Activated CD8-positive, alpha-beta memory T cell treated with anti-CD3 and anti-CD28 coated beads, Interleukin-2, amount 10 ng/mL, durations not matched to agents 7 days and 5 days (primary cell): ENCODE measurements around the gene SLC12A5. TPM values are rescaled to one million over a fixed set of nuclear protein-coding genes. Genes with fewer than 3 reads are reported as not detected.
"Not testable (repeated sequence)": the region's sequence is repeated elsewhere in the genome, so short reads cannot be mapped to it uniquely, and the experiment has no call there.

ENCODE experiments used
- ATAC-seq: fragments of 150-1000 bp; cut with Tn5 transposase; one replicate; pipeline ENCODE4 v1.10.0; 2021; ENCODE audit warnings: moderate library complexity
- CTCF ChIA-PET: fragments of 350-600 bp; sonication (Branson Sonifier 250); formaldehyde crosslinking; loops from one replicate; lab custom pipeline; 2021; ENCODE audit warnings: antibody characterized with exemption; lab: Charles Lee
- DNase-seq: peaks from one replicate; pipeline ENCODE4 v3.0.0-alpha.2; 2020
- H3K27ac Mint-ChIP-seq: one replicate; pipeline ENCODE4 v1.8.0; 2021; ENCODE audit warnings: mild to moderate bottlenecking, mixed read lengths
- H3K27me3 Mint-ChIP-seq: one replicate; pipeline ENCODE4 v1.8.0; 2021; ENCODE audit warnings: mixed read lengths
- H3K36me3 Mint-ChIP-seq: one replicate; pipeline ENCODE4 v1.8.0; 2021; ENCODE audit warnings: mild to moderate bottlenecking, mixed read lengths
- H3K4me1 Mint-ChIP-seq: one replicate; pipeline ENCODE4 v1.8.0; 2021; ENCODE audit warnings: mixed read lengths
- H3K4me3 Mint-ChIP-seq: one replicate; pipeline ENCODE4 v1.8.0; 2021; ENCODE audit warnings: mild to moderate bottlenecking, moderate library complexity, mixed read lengths
- H3K9me3 Mint-ChIP-seq: one replicate; pipeline ENCODE4 v1.8.0; 2022; ENCODE audit warnings: low read depth, mixed read lengths
- total RNA-seq, 2 experiments: library from RNA; stranded (reverse); gene quantifications; one replicate each; pipeline ENCODE4 v1.2.3, GENCODE V29; 2021

Gene SLC12A5
- 1 to 10 TPM; 1.7 to 2.0 TPM for total RNA-seq

DNA sequence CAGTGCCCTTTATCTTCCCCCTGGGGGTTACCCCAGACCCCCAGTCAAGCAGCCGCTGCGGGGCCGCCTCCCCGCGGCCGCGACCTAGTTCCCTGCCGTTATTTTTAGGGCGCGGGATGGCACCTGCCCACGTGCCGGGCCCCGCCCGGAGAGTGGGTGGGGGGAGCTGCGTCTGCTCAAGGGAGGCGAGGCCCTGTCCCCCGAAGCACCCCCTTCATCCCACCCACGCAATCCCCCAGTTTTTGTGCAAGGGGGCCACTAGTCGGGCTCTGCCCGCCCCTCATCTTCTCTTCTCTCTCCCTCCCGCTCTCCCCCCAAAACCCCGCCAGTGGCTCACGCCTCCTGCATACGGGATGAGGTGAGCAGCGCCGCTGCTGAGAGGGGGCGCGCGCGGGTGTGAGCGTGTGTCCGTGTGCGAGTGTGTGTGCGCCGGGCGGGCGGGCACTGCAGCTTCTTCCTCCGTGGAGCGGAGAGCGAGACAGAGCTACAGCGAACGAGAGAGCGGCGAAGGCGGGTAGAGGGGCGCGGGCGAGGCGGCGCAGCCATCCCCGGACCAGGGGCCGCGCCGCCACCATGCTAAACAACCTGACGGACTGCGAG lies at the start of gene SLC12A5:
SLC12A5 (plus strand) TSS at position 444 of the 600 bp plus-strand sequence; CDS start at position 574, 130 bp downstream.
- Mint-ChIP-seq H3K4me1 (no peaks in the 10 kb centered on the region), H3K27me3 (peaks cover 70% of the 10 kb centered on the region), H3K27ac (no peak within 1 kb of the TSS), H3K4me3 (no peak within 1 kb of the TSS), H3K9me3 (no peaks in the 10 kb centered on the region), H3K36me3 (no peaks in the 10 kb centered on the region)
- no peak for DNase-seq
- no peak for ATAC-seq
- CTCF ChIA-PET: interaction anchor here (2.9 kb wide), 1 partner anchor 15 kb away, joined by 13 read pairs; no protein-coding TSS in a partner anchor

DNA sequence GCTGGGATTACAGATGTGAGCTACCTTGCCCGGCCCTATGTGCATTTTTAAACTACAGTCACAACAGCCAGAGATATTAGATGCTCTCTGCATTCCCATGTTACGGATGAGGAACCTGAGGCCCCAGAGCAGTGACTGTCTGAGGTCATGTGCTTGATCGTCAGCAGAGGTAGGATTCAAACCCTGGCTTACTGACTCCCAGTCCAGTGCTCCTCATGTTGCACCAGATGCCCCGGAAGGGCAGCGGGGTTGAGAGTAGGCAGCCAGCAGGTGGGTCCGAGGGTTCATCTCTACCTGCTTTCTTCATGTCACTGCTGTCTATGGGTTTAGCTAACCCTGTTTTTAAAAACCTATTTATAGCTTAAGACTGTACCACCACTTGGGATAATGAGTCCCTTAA lies 47.8 kb upstream of the SLC12A5 start:
- ATAC-seq (no peak), DNase-seq (no peak)
- Mint-ChIP-seq H3K36me3 (no peaks in the 10 kb centered on the region), H3K27me3 (peaks cover 18% of the 10 kb centered on the region), H3K27ac (no peak overlapping the region), H3K4me3 (no peak overlapping the region), H3K9me3 (no peaks in the 10 kb centered on the region), H3K4me1 (peaks cover 13% of the 10 kb centered on the region)
- CTCF ChIA-PET: interaction anchor here (1.0 to 6.3 kb wide), 6 partner anchors 9 to 41 kb away, joined by 3 to 36 read pairs (median 4); no protein-coding TSS in a partner anchor

GRCh38 chr20:45983279-45983743 lies 45.7 kb upstream of the SLC12A5 start:
- CTCF ChIA-PET: interaction anchor here (0.5 to 6.3 kb wide), 5 partner anchors 13 to 428 kb away, joined by 3 to 36 read pairs (median 3); no protein-coding TSS in a partner anchor
- Mint-ChIP-seq H3K9me3 (no peaks in the 10 kb centered on the region), H3K4me3 (no peak overlapping the region), H3K27ac (no peak overlapping the region), H3K27me3 (peaks cover 17% of the 10 kb centered on the region), H3K36me3 (no peaks in the 10 kb centered on the region), H3K4me1 (peaks cover 15% of the 10 kb centered on the region)
- DNase-seq: no peak
- ATAC-seq: no peak

- CTCF ChIA-PET: interaction anchor here (0.9 to 11.0 kb wide), 5 partner anchors 12 to 186 kb away, joined by 3 to 289 read pairs (median 69); partner anchors contain the start of genes MMP9 and ZNF335
- no peaks in the 10 kb centered on the region for H3K36me3 Mint-ChIP-seq
- peaks cover 18% of the 10 kb centered on the region for H3K27me3 Mint-ChIP-seq
- H3K9me3 Mint-ChIP-seq: no peaks in the 10 kb centered on the region
- ATAC-seq (no peak), DNase-seq (no peak)
- H3K4me3 Mint-ChIP-seq: no peak overlapping the region
- H3K4me1 Mint-ChIP-seq: peaks cover 15% of the 10 kb centered on the region
- H3K27ac Mint-ChIP-seq: no peak overlapping the region
These were observed 43.4 kb upstream of the SLC12A5 start for GRCh38 chr20:45985573-45985972.

DNA sequence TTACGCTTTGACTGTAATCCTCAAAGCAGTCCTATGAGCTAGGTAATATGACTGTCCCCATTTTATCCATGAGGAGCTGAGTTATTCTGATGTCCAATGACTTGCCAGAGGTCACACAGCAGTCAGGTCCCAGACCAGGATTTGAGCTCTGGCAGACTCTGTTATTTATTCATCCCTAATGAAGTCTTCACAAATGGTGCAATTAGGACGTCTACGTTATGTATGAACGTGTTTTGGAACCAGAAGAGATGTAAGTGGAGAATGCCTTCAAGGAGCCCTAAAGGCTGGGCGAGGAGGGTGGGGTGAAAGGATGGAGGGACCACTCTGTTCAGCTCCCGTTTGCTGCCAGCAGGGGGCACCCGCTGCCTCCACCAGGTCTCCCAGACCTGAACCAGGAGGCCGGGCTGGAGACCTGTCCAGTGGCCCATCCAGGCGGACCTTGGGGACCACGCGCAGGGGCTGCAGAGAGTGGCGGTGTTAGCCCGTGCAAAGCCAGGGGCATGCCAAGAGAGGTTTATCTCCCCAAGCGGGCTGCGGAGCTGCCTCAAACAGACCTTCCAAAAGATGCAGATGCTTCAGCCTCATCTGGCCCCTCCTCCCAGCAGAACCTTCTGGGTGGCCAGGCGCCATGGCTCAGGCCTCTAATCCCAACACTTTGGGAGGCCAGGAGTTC lies 41.8 kb upstream of the SLC12A5 start:
- peaks cover 15% of the 10 kb centered on the region for H3K4me1 Mint-ChIP-seq
- peaks cover 25% of the 10 kb centered on the region for H3K27me3 Mint-ChIP-seq
- peak; percentile 97 for ATAC-seq
- no peak overlapping the region for H3K27ac Mint-ChIP-seq
- H3K4me3 Mint-ChIP-seq: no peak overlapping the region
- CTCF ChIA-PET: interaction anchor here (0.6 to 11.0 kb wide), 32 partner anchors 8 to 421 kb away, joined by 3 to 289 read pairs (median 4); partner anchors contain the start of genes MMP9, PCIF1 and ZNF335
- DNase-seq: peak; percentile 84
- no peaks in the 10 kb centered on the region for H3K36me3 Mint-ChIP-seq
- no peaks in the 10 kb centered on the region for H3K9me3 Mint-ChIP-seq

- H3K9me3 Mint-ChIP-seq, ATAC-seq, H3K4me3 Mint-ChIP-seq, H3K36me3 Mint-ChIP-seq, H3K4me1 Mint-ChIP-seq, DNase-seq, H3K27ac Mint-ChIP-seq: not testable (repeated sequence)
- CTCF ChIA-PET: interaction anchor here (3.3 to 11.0 kb wide), 4 partner anchors 11 to 31 kb away, joined by 14 to 289 read pairs (median 93); partner anchors contain the start of genes MMP9 and ZNF335
- peaks cover 29% of the 10 kb centered on the region for H3K27me3 Mint-ChIP-seq
These were observed 40.2 kb upstream of the SLC12A5 start for GRCh38 chr20:45988830-45989229.

GRCh38 chr20:45991616-45992015 lies 37.4 kb upstream of the SLC12A5 start:
- CTCF ChIA-PET: interaction anchor here (1.0 to 11.0 kb wide), 2 partner anchors 18 to 193 kb away, joined by 3 to 289 read pairs; partner anchors contain the start of gene MMP9
- no peaks in the 10 kb centered on the region for H3K36me3 Mint-ChIP-seq

GRCh38 chr20:45993197-45993951 lies 35.6 kb upstream of the SLC12A5 start:
- no peak overlapping the region for H3K4me3 Mint-ChIP-seq
- H3K36me3 Mint-ChIP-seq: no peaks in the 10 kb centered on the region
- peaks cover 21% of the 10 kb centered on the region for H3K4me1 Mint-ChIP-seq
- no peak overlapping the region for H3K27ac Mint-ChIP-seq
- peaks cover 34% of the 10 kb centered on the region for H3K27me3 Mint-ChIP-seq
- DNase-seq (peak; percentile 59), ATAC-seq (peak; percentile 78)
- H3K9me3 Mint-ChIP-seq: no peaks in the 10 kb centered on the region
- CTCF ChIA-PET: interaction anchor here (1.2 to 11.0 kb wide), 3 partner anchors 16 to 23 kb away, joined by 6 to 289 read pairs (median 7); partner anchors contain the start of gene MMP9

More at GRCh38 chr20:45991616-45992015, 37.4 kb upstream of the SLC12A5 start:
- DNase-seq: no peak
- ATAC-seq: no peak
- Mint-ChIP-seq H3K9me3 (no peaks in the 10 kb centered on the region), H3K27me3 (peaks cover 37% of the 10 kb centered on the region), H3K4me3 (no peak overlapping the region), H3K4me1 (peaks cover 14% of the 10 kb centered on the region), H3K27ac (no peak overlapping the region)

- H3K9me3 Mint-ChIP-seq: no peaks in the 10 kb centered on the region
- CTCF ChIA-PET: interaction anchor here (0.8 to 11.0 kb wide), 3 partner anchors 8 to 25 kb away, joined by 3 to 289 read pairs (median 6); partner anchors contain the start of gene MMP9
- DNase-seq: no peak
- H3K27me3 Mint-ChIP-seq: peaks cover 29% of the 10 kb centered on the region
- H3K36me3 Mint-ChIP-seq: no peaks in the 10 kb centered on the region
- H3K4me1 Mint-ChIP-seq: peaks cover 33% of the 10 kb centered on the region
- H3K27ac Mint-ChIP-seq: no peak overlapping the region
- no peak for ATAC-seq
- no peak overlapping the region for H3K4me3 Mint-ChIP-seq
These were observed 34.1 kb upstream of the SLC12A5 start for GRCh38 chr20:45994761-45995493.

- not testable (repeated sequence) for DNase-seq, H3K4me3 Mint-ChIP-seq, H3K9me3 Mint-ChIP-seq, H3K27ac Mint-ChIP-seq, ATAC-seq, H3K36me3 Mint-ChIP-seq
- CTCF ChIA-PET: interaction anchor here (0.8 to 11.0 kb wide), 3 partner anchors 9 to 25 kb away, joined by 3 to 289 read pairs (median 6); partner anchors contain the start of gene MMP9
- peaks cover 27% of the 10 kb centered on the region for H3K27me3 Mint-ChIP-seq
- H3K4me1 Mint-ChIP-seq: peaks cover 40% of the 10 kb centered on the region
These were observed 33.4 kb upstream of the SLC12A5 start for GRCh38 chr20:45995495-45996097.

DNA sequence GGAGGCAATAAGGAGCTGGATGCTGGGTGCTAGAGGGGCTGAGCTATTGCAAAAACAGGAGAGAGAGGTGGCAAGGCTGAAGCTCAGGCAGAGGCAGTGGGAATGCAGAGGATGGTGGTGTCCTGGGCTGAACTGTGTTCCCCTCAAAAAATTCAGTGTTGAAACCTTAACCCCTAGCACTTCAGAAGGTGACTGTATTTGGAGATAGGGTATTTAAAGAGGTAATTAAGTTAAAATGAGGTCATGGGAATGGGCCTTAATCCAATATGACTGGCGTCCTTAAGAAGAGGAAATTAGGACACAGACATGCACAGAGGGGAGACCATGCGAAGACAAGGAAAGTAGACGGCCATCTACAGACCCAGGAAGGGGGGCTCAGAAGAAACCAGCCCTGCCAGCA lies 31.8 kb upstream of the SLC12A5 start:
- CTCF ChIA-PET: interaction anchor here (1.0 to 6.1 kb wide), 3 partner anchors 10 to 15 kb away, joined by 3 to 69 read pairs (median 3); no protein-coding TSS in a partner anchor
- Mint-ChIP-seq H3K9me3 (no peaks in the 10 kb centered on the region), H3K27me3 (peaks cover 22% of the 10 kb centered on the region), H3K36me3 (no peaks in the 10 kb centered on the region), H3K27ac (no peak overlapping the region), H3K4me3 (no peak overlapping the region), H3K4me1 (peaks cover 44% of the 10 kb centered on the region)
- DNase-seq (no peak), ATAC-seq (no peak)

GRCh38 chr20:45998337-45998736 lies 30.7 kb upstream of the SLC12A5 start:
- CTCF ChIA-PET: interaction anchor here (1.0 to 6.1 kb wide), 6 partner anchors 9 to 24 kb away, joined by 3 to 69 read pairs (median 3); no protein-coding TSS in a partner anchor
- DNase-seq (no peak), ATAC-seq (no peak)
- Mint-ChIP-seq H3K27ac (no peak overlapping the region), H3K4me3 (no peak overlapping the region), H3K4me1 (peaks cover 43% of the 10 kb centered on the region), H3K9me3 (no peaks in the 10 kb centered on the region), H3K36me3 (no peaks in the 10 kb centered on the region), H3K27me3 (peaks cover 19% of the 10 kb centered on the region)
